Measurements from ENCODE around the gene CEP162.

Gene CEP162

GRCh38 chr6:84182001-84182400 is 45.4 kb downstream of the CEP162 start:
- H3K79me2 ChIP-seq (ENCODE audit: control insufficient read depth, low read length) = no peaks in the 10 kb centered on the region
- H3K27ac ChIP-seq (ENCODE audit: low read depth, low read length) = no peak overlapping the region
- no peaks in the 10 kb centered on the region for H4K20me1 ChIP-seq (ENCODE audit: control insufficient read depth, insufficient read depth, low read depth, low read length)
- H3K4me2 ChIP-seq (ENCODE audit: low read length) = no peak overlapping the region
- no peaks in the 10 kb centered on the region for H3K27me3 ChIP-seq (ENCODE audit: control insufficient read depth, low read length)
- TF ChIP-seq CTCF (IDR thresholded peaks at IDR 0.05; ENCODE audit: low read depth, low read length, poor library complexity, severe bottlenecking) = no peak
- no peak for TF ChIP-seq EZH2phosphoT487 (IDR thresholded peaks at IDR 0.05; ENCODE audit: borderline replicate concordance, low read length)
- no peaks in the 10 kb centered on the region for H3K9me2 ChIP-seq (replicated peaks; ENCODE audit: control insufficient read depth, low read length)
- no peaks in the 10 kb centered on the region for H3K9me3 ChIP-seq (ENCODE audit: control insufficient read depth, insufficient read depth, low read length)
- no peak overlapping the region for H3K4me3 ChIP-seq (ENCODE audit: low read length)
- H3K36me3 ChIP-seq (ENCODE audit: control insufficient read depth, low read length) = no peaks in the 10 kb centered on the region; the same call in 1 of the 2 replicates
- no peaks in the 10 kb centered on the region for H3K4me1 ChIP-seq (ENCODE audit: control insufficient read depth, low read length)
- H3F3A ChIP-seq (ENCODE audit: control insufficient read depth, insufficient read depth) = no peaks in the 10 kb centered on the region

GRCh38 chr6:84177241-84177640 is 50.2 kb downstream of the CEP162 start:
- Histone ChIP-seq H4K20me1 (ENCODE audit: control insufficient read depth, insufficient read depth, low read depth, low read length) (no peaks in the 10 kb centered on the region), H3K4me2 (ENCODE audit: low read length) (no peak overlapping the region), H3K9me3 (ENCODE audit: control insufficient read depth, insufficient read depth, low read length) (no peaks in the 10 kb centered on the region), H3K4me3 (ENCODE audit: low read length) (no peak overlapping the region), H3K79me2 (ENCODE audit: control insufficient read depth, low read length) (no peaks in the 10 kb centered on the region), H3K36me3 (ENCODE audit: control insufficient read depth, low read length) (no peaks in the 10 kb centered on the region), H3K27me3 (ENCODE audit: control insufficient read depth, low read length) (no peaks in the 10 kb centered on the region), H3K27ac (ENCODE audit: low read depth, low read length) (no peak overlapping the region), H3K9me2 (replicated peaks; ENCODE audit: control insufficient read depth, low read length) (no peaks in the 10 kb centered on the region), H3K4me1 (ENCODE audit: control insufficient read depth, low read length) (no peaks in the 10 kb centered on the region), H3F3A (ENCODE audit: control insufficient read depth, insufficient read depth) (no peaks in the 10 kb centered on the region)
- no peak for TF ChIP-seq EZH2phosphoT487 (IDR thresholded peaks at IDR 0.05; ENCODE audit: borderline replicate concordance, low read length)
- no peak for TF ChIP-seq CTCF (IDR thresholded peaks at IDR 0.05; ENCODE audit: low read depth, low read length, poor library complexity, severe bottlenecking)

- no peaks in the 10 kb centered on the region for H3K4me1 ChIP-seq (ENCODE audit: control insufficient read depth, low read length)
- H4K20me1 ChIP-seq (ENCODE audit: control insufficient read depth, insufficient read depth, low read depth, low read length) = no peaks in the 10 kb centered on the region
- H3K9me3 ChIP-seq (ENCODE audit: control insufficient read depth, insufficient read depth, low read length) = no peaks in the 10 kb centered on the region
- no peaks in the 10 kb centered on the region for H3K27me3 ChIP-seq (ENCODE audit: control insufficient read depth, low read length)
- no peaks in the 10 kb centered on the region for H3K9me2 ChIP-seq (replicated peaks; ENCODE audit: control insufficient read depth, low read length)
- no peak overlapping the region for H3K4me3 ChIP-seq (ENCODE audit: low read length)
- H3K4me2 ChIP-seq (ENCODE audit: low read length) = no peak overlapping the region
- H3K79me2 ChIP-seq (ENCODE audit: control insufficient read depth, low read length) = no peaks in the 10 kb centered on the region
- no peak overlapping the region for H3K27ac ChIP-seq (ENCODE audit: low read depth, low read length)
- no peaks in the 10 kb centered on the region for H3F3A ChIP-seq (ENCODE audit: control insufficient read depth, insufficient read depth)
- peaks cover 5% of the 10 kb centered on the region; the same call in 1 of the 2 replicates for H3K36me3 ChIP-seq (ENCODE audit: control insufficient read depth, low read length)
- TF ChIP-seq CTCF (IDR thresholded peaks at IDR 0.05; ENCODE audit: low read depth, low read length, poor library complexity, severe bottlenecking) = no peak
- TF ChIP-seq EZH2phosphoT487 (IDR thresholded peaks at IDR 0.05; ENCODE audit: borderline replicate concordance, low read length) = no peak
Measured at GRCh38 chr6:84172574-84172973, 54.9 kb downstream of the CEP162 start.
